GM21786 (cell line): ENCODE measurements around the gene TMEM132C.

ENCODE experiments used
- ATAC-seq: cut with Tn5 transposase; IDR thresholded peaks from one replicate; pipeline ENCODE4 v1.9.1; 2021; ENCODE audit not compliant: unreplicated experiment

Gene TMEM132C

GRCh38 chr12:128543971-128544370, 277.0 kb downstream of the TMEM132C start:
- ATAC-seq, result no peak

- ATAC-seq, result no peak
Observed at GRCh38 chr12:128548949-128549348, 282.0 kb downstream of the TMEM132C start.

GRCh38 chr12:128549601-128550218, 282.7 kb downstream of the TMEM132C start:
- ATAC-seq, result no peak

- no peak for ATAC-seq
Observed at GRCh38 chr12:128551266-128551665, 284.3 kb downstream of the TMEM132C start.

- no peak for ATAC-seq
Observed at GRCh38 chr12:128554546-128555304, 287.8 kb downstream of the TMEM132C start.

GRCh38 chr12:128557231-128557630, 290.3 kb downstream of the TMEM132C start:
- ATAC-seq, result no peak

- no peak for ATAC-seq
Observed at GRCh38 chr12:128564956-128565355, 298.0 kb downstream of the TMEM132C start.

GRCh38 chr12:128567730-128568129, 300.8 kb downstream of the TMEM132C start:
- no peak for ATAC-seq

- ATAC-seq, result no peak
Observed at GRCh38 chr12:128570191-128571065, 303.5 kb downstream of the TMEM132C start.

- no peak for ATAC-seq
Observed at GRCh38 chr12:128571906-128572810, 305.2 kb downstream of the TMEM132C start.

GRCh38 chr12:128573907-128574306, 306.9 kb downstream of the TMEM132C start:
- ATAC-seq, result no peak

GRCh38 chr12:128578045-128578444, 311.1 kb downstream of the TMEM132C start:
- ATAC-seq, result no peak

- ATAC-seq, result no peak
Observed at GRCh38 chr12:128581321-128581761, 314.4 kb downstream of the TMEM132C start.

- ATAC-seq, result no peak
Observed at GRCh38 chr12:128583453-128583852, 316.5 kb downstream of the TMEM132C start.

GRCh38 chr12:128586451-128587029, 319.6 kb downstream of the TMEM132C start:
- ATAC-seq, result no peak

- ATAC-seq, result no peak
Observed at GRCh38 chr12:128587918-128588317, 320.9 kb downstream of the TMEM132C start.

- ATAC-seq, result no peak
Observed at GRCh38 chr12:128592220-128592744, 325.3 kb downstream of the TMEM132C start.

- no peak for ATAC-seq
Observed at GRCh38 chr12:128594521-128594920, 327.6 kb downstream of the TMEM132C start.

GRCh38 chr12:128595609-128596008, 328.6 kb downstream of the TMEM132C start:
- no peak for ATAC-seq

GRCh38 chr12:128600886-128601285, 333.9 kb downstream of the TMEM132C start:
- no peak for ATAC-seq
